ENCODE data around the gene RUBCNL. TPM values are rescaled to one million over a fixed set of nuclear protein-coding genes. Genes with fewer than 3 reads are reported as not detected.
"Not testable (repeated sequence)": the region's sequence is repeated elsewhere in the genome, so short reads cannot be mapped to it uniquely, and the experiment has no call there.

Gene RUBCNL
- total RNA-seq, result 1.4 and 2.1 TPM in 2 replicates
- long read RNA-seq, transcript RUBCNL-208 (15 exons, 3,979 nt), result major isoform, 9 of 18 reads
- long read RNA-seq, partial matches to known transcripts, result 1 of 18 reads
- long read RNA-seq, other reads (novel, unspliced or antisense), result 6 of 18 reads

- TF ChIP-seq CTCF (IDR thresholded peaks at IDR 0.05; ENCODE audit: unreplicated experiment), result no peak
- peak; percentile 24 for DNase-seq (ENCODE audit: low spot score, unreplicated experiment)
- peak within 1 kb of the TSS; percentile 54 for H3K27ac Mint-ChIP-seq
- peaks cover 12% of the 10 kb centered on the region for H3K4me1 Mint-ChIP-seq (ENCODE audit: low read depth)
- H3K36me3 Mint-ChIP-seq (ENCODE audit: insufficient read depth), result no peaks in the 10 kb centered on the region
- no peaks in the 10 kb centered on the region for H3K9me3 Mint-ChIP-seq (ENCODE audit: low read depth)
- peaks cover 67% of the 10 kb centered on the region for H3K27me3 Mint-ChIP-seq
- H3K4me3 Mint-ChIP-seq (ENCODE audit: low read depth), result peak within 1 kb of the TSS; percentile 75
Observed at GRCh38 chr13:46387064-46387851, at the start of gene RUBCNL. Gene RUBCNL, minus strand, starts transcription at chr13:46387252. Its CDS starts 14,777 bp downstream, at chr13:46372475.

- not testable (repeated sequence) for DNase-seq (ENCODE audit: low spot score, unreplicated experiment); H3K27ac Mint-ChIP-seq; H3K36me3 Mint-ChIP-seq (ENCODE audit: insufficient read depth); H3K27me3 Mint-ChIP-seq; H3K9me3 Mint-ChIP-seq (ENCODE audit: low read depth); H3K4me1 Mint-ChIP-seq (ENCODE audit: low read depth); H3K4me3 Mint-ChIP-seq (ENCODE audit: low read depth)
Observed at GRCh38 chr13:46429558-46429957, 42.5 kb upstream of the RUBCNL start.

GRCh38 chr13:46405457-46405856, 18.4 kb upstream of the RUBCNL start:
- H3K36me3 Mint-ChIP-seq (ENCODE audit: insufficient read depth), result no peaks in the 10 kb centered on the region
- DNase-seq (ENCODE audit: low spot score, unreplicated experiment), result no peak
- H3K9me3 Mint-ChIP-seq (ENCODE audit: low read depth), result peaks cover 7% of the 10 kb centered on the region

GRCh38 chr13:46404733-46405100, 17.7 kb upstream of the RUBCNL start:
- no peak for TF ChIP-seq CTCF (IDR thresholded peaks at IDR 0.05; ENCODE audit: unreplicated experiment)
- Mint-ChIP-seq H3K27me3 (peaks cover 14% of the 10 kb centered on the region), H3K4me3 (ENCODE audit: low read depth) (no peak overlapping the region), H3K4me1 (ENCODE audit: low read depth) (no peaks in the 10 kb centered on the region), H3K9me3 (ENCODE audit: low read depth) (peaks cover 7% of the 10 kb centered on the region), H3K27ac (no peak overlapping the region), H3K36me3 (ENCODE audit: insufficient read depth) (no peaks in the 10 kb centered on the region)
- DNase-seq (ENCODE audit: low spot score, unreplicated experiment), result no peak

More at GRCh38 chr13:46405457-46405856, 18.4 kb upstream of the RUBCNL start:
- no peak for TF ChIP-seq CTCF (IDR thresholded peaks at IDR 0.05; ENCODE audit: unreplicated experiment)
- Mint-ChIP-seq H3K27ac (no peak overlapping the region), H3K4me1 (ENCODE audit: low read depth) (no peaks in the 10 kb centered on the region), H3K27me3 (peaks cover 14% of the 10 kb centered on the region), H3K4me3 (ENCODE audit: low read depth) (no peak overlapping the region)

- no peak overlapping the region for H3K4me3 Mint-ChIP-seq (ENCODE audit: low read depth)
- peaks cover 14% of the 10 kb centered on the region for H3K27me3 Mint-ChIP-seq
- TF ChIP-seq CTCF (IDR thresholded peaks at IDR 0.05; ENCODE audit: unreplicated experiment), result no peak
- no peak for DNase-seq (ENCODE audit: low spot score, unreplicated experiment)
- no peak overlapping the region for H3K27ac Mint-ChIP-seq
- H3K9me3 Mint-ChIP-seq (ENCODE audit: low read depth), result peaks cover 7% of the 10 kb centered on the region
- no peaks in the 10 kb centered on the region for H3K4me1 Mint-ChIP-seq (ENCODE audit: low read depth)
- H3K36me3 Mint-ChIP-seq (ENCODE audit: insufficient read depth), result no peaks in the 10 kb centered on the region
Observed at GRCh38 chr13:46403851-46404732, 17.0 kb upstream of the RUBCNL start.

Measured in progenitor cell of endocrine pancreas (in vitro differentiated cells).